ENCODE measurements around the gene NFATC2IP. TPM values are rescaled to one million over a fixed set of nuclear protein-coding genes. Genes with fewer than 3 reads are reported as not detected.

The NFATC2IP gene
- total and polyA plus RNA-seq, 2 of the 13 experiments (the other 11 are each of a cell fraction or from before 2014, with no cell fraction given) = 32.1 to 48.5 TPM

GRCh38 chr16:28924762-28925385, 25.9 kb upstream of the NFATC2IP start, which contains the start of gene RABEP2 (continued):
- TF ChIP-seq ZNF687 (CRISPR knock-in tag; IDR thresholded peaks at IDR 0.05) (peak; percentile 74), SMC3 (IDR thresholded peaks at IDR 0.05; ENCODE audit: low read length) (no peak), ZNF552 (CRISPR knock-in tag; IDR thresholded peaks at IDR 0.05; ENCODE audit: borderline replicate concordance) (no peak), SP4 (CRISPR knock-in tag; IDR thresholded peaks at IDR 0.05) (peak; percentile 89), ZBTB43 (CRISPR knock-in tag; conservative IDR thresholded peaks at IDR 0.05) (peak; percentile 79), PRDM15 (CRISPR knock-in tag; IDR thresholded peaks at IDR 0.05) (peak; percentile 62)

Data from HepG2 (cell line).